ENCODE results near the gene SLC23A3.

SLC23A3 gene

GRCh38 chr2:219131327-219131726 is 38.5 kb downstream of the SLC23A3 start:
- FAIRE-seq = no peak

- FAIRE-seq = no peak
These were observed 40.2 kb downstream of the SLC23A3 start for GRCh38 chr2:219129589-219129988.

GRCh38 chr2:219128396-219128795 is 41.4 kb downstream of the SLC23A3 start:
- FAIRE-seq = no peak

GRCh38 chr2:219127037-219127635 is 42.7 kb downstream of the SLC23A3 start:
- FAIRE-seq = no peak

GRCh38 chr2:219126555-219126954 is 43.3 kb downstream of the SLC23A3 start:
- no peak for FAIRE-seq

GRCh38 chr2:219125886-219126270 is 44.0 kb downstream of the SLC23A3 start:
- FAIRE-seq = no peak

- no peak for FAIRE-seq
These were observed 44.5 kb downstream of the SLC23A3 start for GRCh38 chr2:219125225-219125885.

- FAIRE-seq = no peak
These were observed 45.3 kb downstream of the SLC23A3 start for GRCh38 chr2:219124381-219125110.

- no peak for FAIRE-seq
These were observed 46.3 kb downstream of the SLC23A3 start for GRCh38 chr2:219123356-219124135.

- FAIRE-seq = no peak
These were observed 47.4 kb downstream of the SLC23A3 start for GRCh38 chr2:219122202-219122980.

GRCh38 chr2:219120082-219120481 is 49.7 kb downstream of the SLC23A3 start:
- no peak for FAIRE-seq

- no peak for FAIRE-seq
These were observed 50.3 kb downstream of the SLC23A3 start for GRCh38 chr2:219119422-219120043.

- FAIRE-seq = no peak
These were observed 51.3 kb downstream of the SLC23A3 start for GRCh38 chr2:219118504-219118903.

- FAIRE-seq = no peak
These were observed 52.8 kb downstream of the SLC23A3 start for GRCh38 chr2:219116776-219117646.

GRCh38 chr2:219112651-219113338 is 57.0 kb downstream of the SLC23A3 start:
- no peak for FAIRE-seq

GRCh38 chr2:219112062-219112406 is 57.8 kb downstream of the SLC23A3 start:
- no peak for FAIRE-seq
